Measurements from ENCODE around the gene ASPHD2.
A peak's percentile ranks its signal among the peaks of the same experiment; 100 is the strongest.

Gene ASPHD2

GRCh38 chr22:26481694-26482093 lies 52.6 kb downstream of the ASPHD2 start:
- FAIRE-seq (no peak), DNase-seq (ENCODE audit: insufficient read length, low spot score) (no peak)
- no peak for TF ChIP-seq POLR2A (IDR thresholded peaks at IDR 0.05; ENCODE audit: low read depth, low read length)

DNA sequence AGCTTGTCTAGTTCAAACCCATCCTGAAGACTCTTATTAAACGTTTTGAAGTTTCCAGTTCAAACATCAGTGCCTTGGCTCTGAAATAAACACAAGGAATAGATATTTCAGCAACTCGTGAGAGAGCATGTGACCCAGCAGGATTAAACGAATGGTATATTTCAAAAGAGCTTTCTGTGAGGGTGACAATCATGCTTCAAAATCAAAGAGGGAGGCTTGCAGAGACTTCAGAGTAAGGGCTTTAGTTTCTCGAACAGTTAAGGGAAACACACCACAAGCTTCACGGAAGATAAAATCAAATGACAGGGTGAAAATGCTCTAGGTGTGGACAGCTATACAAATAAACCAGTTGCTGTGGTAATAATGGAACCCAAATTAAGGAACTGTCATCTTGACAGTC lies 53.1 kb downstream of the ASPHD2 start:
- DNase-seq (ENCODE audit: insufficient read length, low spot score) = no peak
- FAIRE-seq = no peak
- no peak for TF ChIP-seq POLR2A (IDR thresholded peaks at IDR 0.05; ENCODE audit: low read depth, low read length)

DNA sequence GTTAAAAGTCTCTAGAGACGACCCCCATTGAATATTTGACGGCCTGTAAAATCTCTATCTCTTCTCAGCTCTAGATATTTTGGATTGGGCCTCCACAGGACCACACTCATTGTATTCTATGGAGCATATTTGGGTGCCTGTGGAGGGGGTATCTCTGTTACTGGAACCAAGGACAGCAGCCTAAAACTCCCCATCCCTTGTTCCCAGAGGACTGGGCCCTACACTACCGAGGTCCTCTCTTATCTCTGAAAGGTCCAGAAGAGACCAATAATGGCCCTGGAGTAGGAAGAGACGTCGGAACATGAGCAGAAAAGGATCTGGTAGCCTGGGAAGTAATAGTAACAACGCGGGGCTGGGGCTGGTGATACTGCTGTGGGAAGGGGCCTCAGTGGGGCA lies 54.0 kb downstream of the ASPHD2 start:
- TF ChIP-seq POLR2A (IDR thresholded peaks at IDR 0.05; ENCODE audit: low read depth, low read length) = no peak
- DNase-seq (ENCODE audit: insufficient read length, low spot score) = no peak
- FAIRE-seq = no peak

- no peak for FAIRE-seq
- peak; percentile 53 for DNase-seq (ENCODE audit: insufficient read length, low spot score)
- TF ChIP-seq POLR2A (IDR thresholded peaks at IDR 0.05; ENCODE audit: low read depth, low read length) = no peak; the same call in 1 of the 2 replicates
Observed at GRCh38 chr22:26483439-26484359, 54.6 kb downstream of the ASPHD2 start, which contains the start of the genes HPS4 and SRRD. Gene HPS4, minus strand, starts transcription at chr22:26483783. Its CDS starts 2,021 bp downstream, at chr22:26481762. Gene SRRD, plus strand, starts transcription at chr22:26483877. Its CDS starts 14 bp downstream, at chr22:26483891.

DNA sequence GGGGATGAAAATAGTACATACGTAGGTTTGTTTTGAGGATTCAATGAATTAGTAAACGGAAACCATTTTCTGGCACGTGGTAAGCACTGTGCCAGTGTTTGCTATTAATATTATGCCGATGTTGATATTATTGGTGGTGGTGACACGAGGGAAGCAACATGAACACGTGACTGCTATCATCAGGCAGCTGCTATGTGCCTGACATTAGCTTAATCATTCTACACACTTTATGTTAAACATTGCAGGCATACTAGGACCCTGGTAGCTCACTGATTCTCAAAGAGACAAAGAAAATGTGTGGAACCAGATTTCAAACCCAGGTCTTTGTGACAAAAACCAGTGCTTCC lies 55.3 kb downstream of the ASPHD2 start:
- DNase-seq (ENCODE audit: insufficient read length, low spot score) (no peak), FAIRE-seq (no peak)
- TF ChIP-seq POLR2A (IDR thresholded peaks at IDR 0.05; ENCODE audit: low read depth, low read length) = no peak

GRCh38 chr22:26485013-26485412 lies 56.0 kb downstream of the ASPHD2 start:
- no peak for TF ChIP-seq POLR2A (IDR thresholded peaks at IDR 0.05; ENCODE audit: low read depth, low read length)
- DNase-seq (ENCODE audit: insufficient read length, low spot score) = no peak
- FAIRE-seq = no peak

- FAIRE-seq (no peak), DNase-seq (ENCODE audit: insufficient read length, low spot score) (no peak)
- TF ChIP-seq POLR2A (IDR thresholded peaks at IDR 0.05; ENCODE audit: low read depth, low read length) = no peak
Observed at GRCh38 chr22:26485806-26486390, 56.8 kb downstream of the ASPHD2 start.

DNA sequence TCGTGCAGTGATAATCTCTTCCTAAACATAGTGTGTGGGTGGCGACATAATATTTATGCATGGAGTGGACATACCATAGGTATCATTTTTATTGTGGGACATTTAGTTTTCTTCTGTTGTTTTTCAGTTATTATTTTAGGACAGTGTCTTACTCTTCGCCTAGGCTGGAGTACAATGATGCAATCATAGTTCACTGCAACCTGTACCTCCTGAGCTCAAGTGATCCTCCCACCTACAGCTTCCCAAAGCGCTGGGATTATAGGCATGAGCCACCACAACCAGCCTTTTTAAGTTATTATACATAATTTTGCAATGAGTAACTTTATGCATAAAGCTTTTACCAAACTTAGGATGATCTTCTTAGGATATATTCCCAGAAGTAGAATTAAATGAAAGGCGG lies 57.3 kb downstream of the ASPHD2 start:
- FAIRE-seq = no peak
- no peak for TF ChIP-seq POLR2A (IDR thresholded peaks at IDR 0.05; ENCODE audit: low read depth, low read length)
- DNase-seq (ENCODE audit: insufficient read length, low spot score) = no peak

GRCh38 chr22:26487996-26488395 lies 58.9 kb downstream of the ASPHD2 start:
- TF ChIP-seq POLR2A (IDR thresholded peaks at IDR 0.05; ENCODE audit: low read depth, low read length) = no peak
- no peak for DNase-seq (ENCODE audit: insufficient read length, low spot score)
- FAIRE-seq = no peak

DNA sequence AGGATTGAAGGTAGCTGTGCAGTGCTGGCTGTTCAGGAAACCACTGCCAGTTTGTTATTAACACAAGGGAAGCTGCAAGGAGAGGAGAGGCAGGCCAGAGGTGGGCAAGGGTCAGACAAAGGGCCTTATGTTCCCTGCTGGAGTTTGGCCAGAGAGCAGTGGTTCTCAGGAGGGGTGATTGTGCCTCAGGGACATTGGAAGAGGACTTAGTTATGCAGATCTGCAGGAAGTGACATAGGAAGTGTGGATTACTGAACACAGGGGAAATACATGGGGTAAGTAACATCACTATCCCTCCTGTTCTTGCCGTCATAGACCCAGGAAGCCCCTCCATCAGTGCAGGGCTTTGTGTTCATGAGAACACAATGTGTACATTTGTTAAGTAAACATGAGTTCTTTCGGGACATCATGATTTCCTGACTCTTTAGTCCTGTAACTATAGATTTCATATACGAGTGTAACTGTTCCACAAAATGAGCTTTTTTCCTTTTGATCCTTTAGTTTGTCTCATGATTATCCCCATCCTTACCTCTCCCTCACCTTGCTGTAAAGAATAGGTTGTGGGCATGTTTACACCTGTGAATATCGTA lies 60.5 kb downstream of the ASPHD2 start:
- FAIRE-seq (no peak), DNase-seq (ENCODE audit: insufficient read length, low spot score) (no peak)
- no peak for TF ChIP-seq POLR2A (IDR thresholded peaks at IDR 0.05; ENCODE audit: low read depth, low read length)

DNA sequence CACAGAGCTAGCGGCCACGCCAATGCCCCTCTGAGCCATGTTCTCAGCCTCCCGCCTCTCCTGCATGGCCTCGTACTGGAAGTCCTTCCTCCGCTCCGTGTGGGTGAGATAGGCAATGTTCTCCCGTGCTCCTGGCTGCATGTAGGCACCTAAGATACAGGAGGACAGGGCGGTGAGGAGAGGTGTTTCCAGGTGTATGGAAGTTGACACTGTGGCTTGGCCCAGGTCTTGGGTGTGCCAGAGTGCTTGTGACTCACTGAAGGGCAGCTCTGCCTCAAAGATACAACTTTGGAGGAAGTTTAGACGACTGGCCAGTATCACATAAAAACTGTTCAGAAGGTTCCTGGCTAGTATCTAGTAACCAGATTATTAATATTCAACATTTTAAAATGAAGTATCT lies 63.2 kb downstream of the ASPHD2 start:
- FAIRE-seq = no peak
- no peak for DNase-seq (ENCODE audit: insufficient read length, low spot score)
- no peak for TF ChIP-seq POLR2A (IDR thresholded peaks at IDR 0.05; ENCODE audit: low read depth, low read length)

DNA sequence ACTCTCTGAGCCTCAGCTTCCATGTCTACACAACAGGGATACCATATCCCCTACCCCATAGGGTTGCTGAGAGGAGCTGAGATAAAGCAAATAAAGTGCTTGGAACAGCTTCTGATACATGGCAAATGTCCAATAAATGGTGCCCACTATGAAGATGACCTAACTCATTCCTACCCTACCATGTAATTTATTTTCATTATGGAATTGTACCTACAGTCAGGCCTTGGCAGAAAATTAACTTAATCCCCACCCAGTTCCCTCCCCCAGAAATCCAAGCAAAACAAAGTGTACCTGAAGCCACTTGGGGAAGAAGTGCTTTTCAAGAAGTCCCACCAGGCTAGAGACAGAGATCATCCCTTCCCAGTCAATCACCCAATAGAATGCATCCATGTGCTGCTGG lies 65.4 kb downstream of the ASPHD2 start:
- no peak for TF ChIP-seq POLR2A (IDR thresholded peaks at IDR 0.05; ENCODE audit: low read depth, low read length)
- DNase-seq (ENCODE audit: insufficient read length, low spot score) (no peak), FAIRE-seq (no peak)
